ENCODE data around the gene SLC35B3.

SLC35B3 gene

DNA sequence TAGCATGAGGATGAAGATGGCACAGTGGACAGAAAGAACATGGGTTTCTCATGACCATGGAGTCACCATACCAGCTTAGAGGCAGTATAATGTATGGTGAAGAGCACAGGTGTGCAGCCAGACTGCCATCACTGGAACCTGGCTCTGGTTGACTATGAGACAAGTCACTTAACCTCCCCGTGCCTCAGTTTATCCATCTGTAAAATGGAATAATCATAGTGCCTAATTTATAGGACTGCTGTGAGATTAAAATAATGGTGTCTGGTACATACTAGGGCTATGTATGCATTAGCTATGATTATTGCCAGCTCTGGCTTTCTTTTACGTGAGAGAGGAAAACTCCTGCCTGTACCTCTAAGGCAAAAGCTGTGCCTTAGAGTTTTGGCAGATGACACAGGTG lies 19.4 kb downstream of the SLC35B3 start:
- no peak for TF ChIP-seq ZNF70 (CRISPR knock-in tag; IDR thresholded peaks at IDR 0.05)
- TF ChIP-seq, protein P1, sequence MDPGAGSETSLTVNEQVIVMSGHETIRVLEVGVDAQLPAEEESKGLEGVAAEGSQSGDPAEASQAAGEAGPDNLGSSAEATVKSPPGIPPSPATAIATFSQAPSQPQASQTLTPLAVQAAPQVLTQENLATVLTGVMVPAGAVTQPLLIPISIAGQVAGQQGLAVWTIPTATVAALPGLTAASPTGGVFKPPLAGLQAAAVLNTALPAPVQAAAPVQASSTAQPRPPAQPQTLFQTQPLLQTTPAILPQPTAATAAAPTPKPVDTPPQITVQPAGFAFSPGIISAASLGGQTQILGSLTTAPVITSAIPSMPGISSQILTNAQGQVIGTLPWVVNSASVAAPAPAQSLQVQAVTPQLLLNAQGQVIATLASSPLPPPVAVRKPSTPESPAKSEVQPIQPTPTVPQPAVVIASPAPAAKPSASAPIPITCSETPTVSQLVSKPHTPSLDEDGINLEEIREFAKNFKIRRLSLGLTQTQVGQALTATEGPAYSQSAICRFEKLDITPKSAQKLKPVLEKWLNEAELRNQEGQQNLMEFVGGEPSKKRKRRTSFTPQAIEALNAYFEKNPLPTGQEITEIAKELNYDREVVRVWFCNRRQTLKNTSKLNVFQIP (CRISPR knock-in tag; IDR thresholded peaks at IDR 0.05; ENCODE audit: borderline replicate concordance, low read depth) = no peak
- no peak for TF ChIP-seq ZFP30 (CRISPR knock-in tag; IDR thresholded peaks at IDR 0.05)
- TF ChIP-seq ARNTL (CRISPR knock-in tag; IDR thresholded peaks at IDR 0.05; ENCODE audit: borderline replicate concordance, low read depth) = no peak
- no peak for TF ChIP-seq GLIS3 (CRISPR knock-in tag; IDR thresholded peaks at IDR 0.05)
- TF ChIP-seq RARB (CRISPR knock-in tag; IDR thresholded peaks at IDR 0.05) = no peak
- TF ChIP-seq ZNF565 (CRISPR knock-in tag; conservative IDR thresholded peaks at IDR 0.05; ENCODE audit: low read depth) = no peak
- TF ChIP-seq CSRNP3 (CRISPR knock-in tag; IDR thresholded peaks at IDR 0.05) = no peak
- no peak for TF ChIP-seq TCF4 (CRISPR knock-in tag; IDR thresholded peaks at IDR 0.05; ENCODE audit: borderline replicate concordance)
- TF ChIP-seq, protein P2, sequence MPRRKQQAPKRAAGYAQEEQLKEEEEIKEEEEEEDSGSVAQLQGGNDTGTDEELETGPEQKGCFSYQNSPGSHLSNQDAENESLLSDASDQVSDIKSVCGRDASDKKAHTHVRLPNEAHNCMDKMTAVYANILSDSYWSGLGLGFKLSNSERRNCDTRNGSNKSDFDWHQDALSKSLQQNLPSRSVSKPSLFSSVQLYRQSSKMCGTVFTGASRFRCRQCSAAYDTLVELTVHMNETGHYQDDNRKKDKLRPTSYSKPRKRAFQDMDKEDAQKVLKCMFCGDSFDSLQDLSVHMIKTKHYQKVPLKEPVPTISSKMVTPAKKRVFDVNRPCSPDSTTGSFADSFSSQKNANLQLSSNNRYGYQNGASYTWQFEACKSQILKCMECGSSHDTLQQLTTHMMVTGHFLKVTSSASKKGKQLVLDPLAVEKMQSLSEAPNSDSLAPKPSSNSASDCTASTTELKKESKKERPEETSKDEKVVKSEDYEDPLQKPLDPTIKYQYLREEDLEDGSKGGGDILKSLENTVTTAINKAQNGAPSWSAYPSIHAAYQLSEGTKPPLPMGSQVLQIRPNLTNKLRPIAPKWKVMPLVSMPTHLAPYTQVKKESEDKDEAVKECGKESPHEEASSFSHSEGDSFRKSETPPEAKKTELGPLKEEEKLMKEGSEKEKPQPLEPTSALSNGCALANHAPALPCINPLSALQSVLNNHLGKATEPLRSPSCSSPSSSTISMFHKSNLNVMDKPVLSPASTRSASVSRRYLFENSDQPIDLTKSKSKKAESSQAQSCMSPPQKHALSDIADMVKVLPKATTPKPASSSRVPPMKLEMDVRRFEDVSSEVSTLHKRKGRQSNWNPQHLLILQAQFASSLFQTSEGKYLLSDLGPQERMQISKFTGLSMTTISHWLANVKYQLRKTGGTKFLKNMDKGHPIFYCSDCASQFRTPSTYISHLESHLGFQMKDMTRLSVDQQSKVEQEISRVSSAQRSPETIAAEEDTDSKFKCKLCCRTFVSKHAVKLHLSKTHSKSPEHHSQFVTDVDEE (CRISPR knock-in tag; IDR thresholded peaks at IDR 0.05) = no peak
- TF ChIP-seq PATZ1 (CRISPR knock-in tag; IDR thresholded peaks at IDR 0.05; ENCODE audit: borderline replicate concordance) = no peak
- no peak for TF ChIP-seq PPARA (CRISPR knock-in tag; IDR thresholded peaks at IDR 0.05; ENCODE audit: borderline replicate concordance)
- no peak for TF ChIP-seq BACH2 (CRISPR knock-in tag; IDR thresholded peaks at IDR 0.05; ENCODE audit: borderline replicate concordance)
- TF ChIP-seq ZFP3 (CRISPR knock-in tag; IDR thresholded peaks at IDR 0.05) = no peak
- no peak for TF ChIP-seq TOX (CRISPR knock-in tag; IDR thresholded peaks at IDR 0.05; ENCODE audit: borderline replicate concordance)
- ATAC-seq = no peak

GRCh38 chr6:8415280-8415679 lies 20.1 kb downstream of the SLC35B3 start:
- ATAC-seq = no peak
- TF ChIP-seq BACH2 (CRISPR knock-in tag; IDR thresholded peaks at IDR 0.05; ENCODE audit: borderline replicate concordance) (no peak), OSR1 (CRISPR knock-in tag; IDR thresholded peaks at IDR 0.05) (no peak), ARNTL (CRISPR knock-in tag; IDR thresholded peaks at IDR 0.05; ENCODE audit: borderline replicate concordance, low read depth) (no peak), ESRRG (CRISPR knock-in tag; IDR thresholded peaks at IDR 0.05) (no peak), CREB5 (CRISPR knock-in tag; IDR thresholded peaks at IDR 0.05; ENCODE audit: low read depth) (no peak), ZC3H10 (CRISPR knock-in tag; IDR thresholded peaks at IDR 0.05) (no peak), ZNF70 (CRISPR knock-in tag; IDR thresholded peaks at IDR 0.05) (no peak), SNAI2 (CRISPR knock-in tag; IDR thresholded peaks at IDR 0.05) (no peak), TOX (CRISPR knock-in tag; IDR thresholded peaks at IDR 0.05; ENCODE audit: borderline replicate concordance) (no peak), CSRNP3 (CRISPR knock-in tag; IDR thresholded peaks at IDR 0.05) (no peak), RARB (CRISPR knock-in tag; IDR thresholded peaks at IDR 0.05) (no peak), CSDC2 (CRISPR knock-in tag; IDR thresholded peaks at IDR 0.05) (no peak), ISL1 (CRISPR knock-in tag; IDR thresholded peaks at IDR 0.05) (no peak), PATZ1 (CRISPR knock-in tag; IDR thresholded peaks at IDR 0.05; ENCODE audit: borderline replicate concordance) (no peak), ZFP3 (CRISPR knock-in tag; IDR thresholded peaks at IDR 0.05) (no peak), PPARA (CRISPR knock-in tag; IDR thresholded peaks at IDR 0.05; ENCODE audit: borderline replicate concordance) (no peak)
- TF ChIP-seq, protein P2 (CRISPR knock-in tag; IDR thresholded peaks at IDR 0.05) = no peak
